Caco-2 (cell line): ENCODE data around the gene GSX1. TPM values are rescaled to one million over a fixed set of nuclear protein-coding genes. Genes with fewer than 3 reads are reported as not detected.

Source experiments
- BruUV-seq: library from RNA; stranded (reverse); fragments of 400-500 nt; replicated peaks from 2 replicates; lab custom pipeline; 2021; lab: Mats Ljungman, UMichigan
- CTCF ChIA-PET: fragments of 300-600 bp; sonication (Branson Sonifier 250); formaldehyde crosslinking; loops from one replicate; lab custom pipeline; 2022; ENCODE audit warnings: antibody characterized with exemption; lab: Charles Lee
- POLR2A ChIA-PET: fragments of 300-600 bp; sonication (Branson Sonifier 250); formaldehyde crosslinking; loops from one replicate; lab custom pipeline; 2022; ENCODE audit warnings: antibody characterized with exemption; lab: Charles Lee
- DNase-seq, 2 experiments: peaks; one replicate each; pipeline versions ENCODE4 v3.0.0 to v3.0.0-alpha.2; 2020 to 2022
- H3K27me3 ChIP-seq: replicated peaks from 2 replicates; pipeline ENCODE4 v1.6.0; 2011; ENCODE audit warnings: low read length; ENCODE audit not compliant: control insufficient read depth, insufficient read depth
- H3K36me3 ChIP-seq: 2 replicates; pipeline ENCODE4 v1.5.1; 2011; ENCODE audit warnings: low read length; ENCODE audit not compliant: control insufficient read depth, insufficient read depth
- H3K4me1 ChIP-seq: fragments of 250-450 bp; sonication (Bioruptor Pico); 2 replicates; pipeline ENCODE4 v1.5.1; 2020; ENCODE audit warnings: mild to moderate bottlenecking
- H3K4me3 ChIP-seq: 2 replicates; pipeline ENCODE4 v1.5.1; 2011; ENCODE audit warnings: low read depth, mild to moderate bottlenecking, control low read depth, low read length
- H3K9me3 ChIP-seq: fragments of 250-450 bp; sonication (Bioruptor Pico); 2 replicates; pipeline ENCODE4 v1.5.1; 2020; ENCODE audit warnings: mild to moderate bottlenecking, moderate library complexity
- H3K27ac Mint-ChIP-seq: one replicate; pipeline ENCODE4 v1.8.0; 2022; ENCODE audit warnings: mixed read lengths; ENCODE audit not compliant: unreplicated experiment
- H3K27me3 Mint-ChIP-seq: one replicate; pipeline ENCODE4 v1.8.0; 2022; ENCODE audit warnings: mixed read lengths; ENCODE audit not compliant: insufficient read depth, unreplicated experiment
- H3K36me3 Mint-ChIP-seq: one replicate; pipeline ENCODE4 v1.8.0; 2022; ENCODE audit warnings: mild to moderate bottlenecking, mixed read lengths; ENCODE audit not compliant: insufficient read depth, unreplicated experiment
- H3K4me1 Mint-ChIP-seq: one replicate; pipeline ENCODE4 v1.8.0; 2022; ENCODE audit warnings: low read depth, mixed read lengths; ENCODE audit not compliant: unreplicated experiment
- H3K4me3 Mint-ChIP-seq: one replicate; pipeline ENCODE4 v1.8.0; 2022; ENCODE audit warnings: mild to moderate bottlenecking, moderate library complexity, mixed read lengths; ENCODE audit not compliant: unreplicated experiment
- H3K9me3 Mint-ChIP-seq: one replicate; pipeline ENCODE4 v1.8.0; 2022; ENCODE audit warnings: mixed read lengths; ENCODE audit not compliant: unreplicated experiment
- intact Hi-C: fragments of 100-400 bp; cut with micrococcal nuclease; formaldehyde crosslinking; loops from one replicate; pipeline ENCODE4 v1.10.0; 2022; ENCODE audit not compliant: unreplicated experiment
- total RNA-seq: library from RNA; stranded (reverse); gene quantifications from 2 replicates; pipeline ENCODE4 v1.2.3, GENCODE V29; 2022
- TF ChIP-seq, protein P1 (sequence below), 2 experiments: fragments of 200-600 bp in 1 of 2; IDR thresholded peaks; 1 replicate in 1 of 2; 2 replicates in 1 of 2; pipeline versions ENCODE4 v1.5.1 to v1.8.0; 2011 to 2022; ENCODE audit warnings: antibody characterized with exemption in 1 of 2, control low read depth in 1 of 2, inconsistent platforms in 1 of 2, low read depth in 1 of 2, low read length in 1 of 2, mild to moderate bottlenecking in 1 of 2, moderate library complexity in 1 of 2; ENCODE audit not compliant: insufficient read depth in 1 of 2, severe bottlenecking in 1 of 2, unreplicated experiment in 1 of 2

The GSX1 gene
- total RNA-seq, 1 experiment from 2014 or later: not detected

DNA sequence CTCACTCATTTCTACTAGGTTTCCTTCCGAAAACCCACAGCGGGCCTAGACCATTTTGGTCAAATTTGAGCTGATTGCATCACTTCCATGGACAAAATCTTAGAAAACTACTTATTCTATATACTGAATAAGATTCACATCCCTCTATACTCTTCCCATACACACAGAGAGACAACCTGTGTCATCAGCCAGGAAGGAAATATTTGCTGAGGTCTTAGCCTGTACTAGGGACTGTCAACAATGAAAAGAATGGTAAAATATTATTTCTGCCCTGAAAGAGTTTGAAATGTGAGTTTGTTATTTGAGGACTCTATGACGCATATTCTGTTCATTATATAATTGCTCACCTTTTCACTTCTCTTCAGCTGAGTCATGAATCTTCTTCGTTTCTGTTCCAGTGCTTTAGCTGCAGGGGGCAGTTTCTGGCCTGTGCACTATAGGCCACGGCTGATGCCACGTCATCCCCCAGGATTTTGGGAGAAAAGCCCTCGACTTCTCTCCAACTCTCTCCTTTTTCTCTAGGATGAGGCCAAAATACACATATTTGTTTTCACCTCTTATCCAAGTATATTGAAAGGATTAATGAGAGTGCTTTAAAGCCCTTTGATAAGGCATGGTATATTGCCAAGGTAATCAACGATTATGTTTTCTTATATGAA lies 47.7 kb downstream of the GSX1 start:
- Histone ChIP-seq H3K36me3 (no peaks in the 10 kb centered on the region), H3K9me3 (peaks cover 8% of the 10 kb centered on the region), H3K27me3 (no peaks in the 10 kb centered on the region), H3K4me3 (no peak overlapping the region), H3K4me1 (0 out of 2 replicates have a peak, but pooled peaks cover 6% of the 10 kb centered on the region)
- TF ChIP-seq, protein P1, sequence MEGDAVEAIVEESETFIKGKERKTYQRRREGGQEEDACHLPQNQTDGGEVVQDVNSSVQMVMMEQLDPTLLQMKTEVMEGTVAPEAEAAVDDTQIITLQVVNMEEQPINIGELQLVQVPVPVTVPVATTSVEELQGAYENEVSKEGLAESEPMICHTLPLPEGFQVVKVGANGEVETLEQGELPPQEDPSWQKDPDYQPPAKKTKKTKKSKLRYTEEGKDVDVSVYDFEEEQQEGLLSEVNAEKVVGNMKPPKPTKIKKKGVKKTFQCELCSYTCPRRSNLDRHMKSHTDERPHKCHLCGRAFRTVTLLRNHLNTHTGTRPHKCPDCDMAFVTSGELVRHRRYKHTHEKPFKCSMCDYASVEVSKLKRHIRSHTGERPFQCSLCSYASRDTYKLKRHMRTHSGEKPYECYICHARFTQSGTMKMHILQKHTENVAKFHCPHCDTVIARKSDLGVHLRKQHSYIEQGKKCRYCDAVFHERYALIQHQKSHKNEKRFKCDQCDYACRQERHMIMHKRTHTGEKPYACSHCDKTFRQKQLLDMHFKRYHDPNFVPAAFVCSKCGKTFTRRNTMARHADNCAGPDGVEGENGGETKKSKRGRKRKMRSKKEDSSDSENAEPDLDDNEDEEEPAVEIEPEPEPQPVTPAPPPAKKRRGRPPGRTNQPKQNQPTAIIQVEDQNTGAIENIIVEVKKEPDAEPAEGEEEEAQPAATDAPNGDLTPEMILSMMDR (IDR thresholded peaks at IDR 0.05; ENCODE audit: insufficient read depth in 1 of 2, low read depth in 1 of 2, low read length in 1 of 2, severe bottlenecking in 1 of 2, unreplicated experiment in 1 of 2): peak in 1 of 2 experiments; percentile 4
- CTCF ChIA-PET: interaction anchor here (1.1 to 1.3 kb wide), 2 partner anchors 13 to 114 kb away, joined by 3 to 4 read pairs; no protein-coding TSS in a partner anchor
- POLR2A ChIA-PET: no interaction called here
- BruUV-seq: no TSS peak
- no peaks in the 10 kb centered on the region for H3K36me3 Mint-ChIP-seq
- no peak overlapping the region for H3K27ac Mint-ChIP-seq
- DNase-seq: no peak
- H3K9me3 Mint-ChIP-seq: peaks cover 3% of the 10 kb centered on the region
- H3K4me1 Mint-ChIP-seq: peaks cover 12% of the 10 kb centered on the region
- no peak overlapping the region for H3K4me3 Mint-ChIP-seq
- H3K27me3 Mint-ChIP-seq: no peaks in the 10 kb centered on the region
- intact Hi-C loops: no loop called here

DNA sequence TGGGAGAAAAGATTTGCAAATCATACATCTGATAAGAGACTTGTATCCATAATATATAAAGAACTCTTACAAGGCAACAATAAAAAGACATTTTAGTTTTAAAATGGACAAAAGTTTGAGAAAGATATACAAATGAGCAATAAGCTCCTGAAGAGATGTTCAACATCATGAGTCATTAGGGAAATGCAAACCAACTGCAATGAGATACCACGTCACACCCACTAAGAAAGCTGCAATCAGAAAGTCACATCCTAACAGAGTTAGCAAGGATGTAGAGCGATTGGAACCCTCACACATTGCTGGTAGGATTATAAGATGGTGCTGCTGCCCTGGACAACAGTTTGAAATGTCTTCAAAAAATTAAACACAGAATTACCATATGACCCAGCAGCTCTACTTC lies 50.3 kb downstream of the GSX1 start:
- H3K27ac Mint-ChIP-seq: no peak overlapping the region
- no peaks in the 10 kb centered on the region for H3K36me3 Mint-ChIP-seq
- DNase-seq: no peak
- BruUV-seq: no TSS peak
- TF ChIP-seq, protein P1 (IDR thresholded peaks at IDR 0.05; ENCODE audit: insufficient read depth in 1 of 2, low read depth in 1 of 2, low read length in 1 of 2, severe bottlenecking in 1 of 2, unreplicated experiment in 1 of 2): no peak
- H3K4me3 Mint-ChIP-seq: no peak overlapping the region
- no peaks in the 10 kb centered on the region for H3K36me3 ChIP-seq
- H3K4me1 ChIP-seq: 0 out of 2 replicates have a peak, but pooled peaks cover 6% of the 10 kb centered on the region
- H3K9me3 ChIP-seq: peaks cover 8% of the 10 kb centered on the region
- POLR2A ChIA-PET: no interaction called here
- peaks cover 12% of the 10 kb centered on the region for H3K4me1 Mint-ChIP-seq
- H3K27me3 ChIP-seq: no peaks in the 10 kb centered on the region
- H3K4me3 ChIP-seq: no peak overlapping the region
- no peaks in the 10 kb centered on the region for H3K27me3 Mint-ChIP-seq
- intact Hi-C loops: no loop called here
- CTCF ChIA-PET: interaction anchor here (0.9 kb wide), 1 partner anchor 16 kb away, joined by 4 read pairs; no protein-coding TSS in a partner anchor
- H3K9me3 Mint-ChIP-seq: peaks cover 14% of the 10 kb centered on the region

Other genes with a start within 250 kb of the GSX1 start
- gene LNX2, start 172.0 kb upstream of the GSX1 start, total RNA-seq: 23.8 and 24.4 TPM in 2 replicates
- gene POLR1D, start 170.6 kb upstream of the GSX1 start, total RNA-seq: 198 and 201 TPM in 2 replicates
- gene PDX1, start 127.5 kb downstream of the GSX1 start, total RNA-seq: 3.7 and 3.9 TPM in 2 replicates
- 104 and 109 TPM in 2 replicates for gene CDX2, start 176.8 kb downstream of the GSX1 start, total RNA-seq
- gene URAD, start 196.2 kb downstream of the GSX1 start, total RNA-seq: 5.2 and 8.1 TPM in 2 replicates